ENCODE measurements around the gene CRIP2.

GRCh38 chr14:105427412-105427811, 47.2 kb upstream of the CRIP2 start:
- TF ChIP-seq SUZ12 (IDR thresholded peaks at IDR 0.05; ENCODE audit: low read length) (no peak), CTCF (IDR thresholded peaks at IDR 0.05; ENCODE audit: control extremely low read depth in 1 of 3, insufficient read depth in 1 of 3, low read depth in 1 of 3, low read length in 3 of 3) (no peak), NANOG (IDR thresholded peaks at IDR 0.05; ENCODE audit: insufficient read depth, low read depth, low read length, poor library complexity, severe bottlenecking) (no peak), GABPA (IDR thresholded peaks at IDR 0.05; ENCODE audit: borderline replicate concordance, insufficient read depth, low read length) (no peak), YY1 (IDR thresholded peaks at IDR 0.05; ENCODE audit: low read depth, low read length) (no peak), MAFK (IDR thresholded peaks at IDR 0.05; ENCODE audit: low read depth, low read length) (no peak), POLR2A (IDR thresholded peaks at IDR 0.05; ENCODE audit: control extremely low read depth in 1 of 2, low read depth in 2 of 2, low read length in 2 of 2) (no peak), KDM1A (IDR thresholded peaks at IDR 0.05; ENCODE audit: borderline replicate concordance, low read length) (no peak), MAX (IDR thresholded peaks at IDR 0.05) (no peak), POLR2AphosphoS5 (IDR thresholded peaks at IDR 0.05; ENCODE audit: low read depth, low read length) (no peak), RFX5 (IDR thresholded peaks at IDR 0.05; ENCODE audit: borderline replicate concordance, low read depth, low read length) (no peak)
